Measurements from ENCODE around the gene LGALS3BP. TPM values are rescaled to one million over a fixed set of nuclear protein-coding genes. Genes with fewer than 3 reads are reported as not detected.

LGALS3BP gene
- polyA plus RNA-seq, 1 donor (not counting 4 experiments of a cell fraction or from before 2014, with no cell fraction given): 53.0 TPM

GRCh38 chr17:78967782-78968362 is 11.9 kb downstream of the LGALS3BP start:
- TF ChIP-seq EZH2 (IDR thresholded peaks at IDR 0.05; ENCODE audit: low read length): no peak
- TF ChIP-seq CTCF (optimal IDR thresholded peaks at IDR 0.05 in 1 of 3, IDR thresholded peaks at IDR 0.05 in 1 of 3, conservative IDR thresholded peaks at IDR 0.05 in 1 of 3; ENCODE audit: extremely low read depth in 1 of 3, insufficient read depth in 2 of 3, low read length in 3 of 3): no peak
- Histone ChIP-seq H3K4me1 (ENCODE audit: control insufficient read depth, extremely low read depth, insufficient read depth, low read length) (peaks cover 5% of the 10 kb centered on the region), H3K4me2 (ENCODE audit: control insufficient read depth, extremely low read depth, insufficient read depth, low read depth, low read length) (no peak overlapping the region), H3K27ac (ENCODE audit: control insufficient read depth, insufficient read depth, low read length) (no peak overlapping the region), H4K20me1 (ENCODE audit: control insufficient read depth, extremely low read depth, insufficient read depth, low read length) (peaks cover 2% of the 10 kb centered on the region), H3K9me1 (ENCODE audit: control insufficient read depth, extremely low read depth, insufficient read depth, low read length) (no peaks in the 10 kb centered on the region), H2AFZ (ENCODE audit: control insufficient read depth, low read length) (no peak overlapping the region), H3K79me2 (ENCODE audit: control insufficient read depth, insufficient read depth, low read length) (no peaks in the 10 kb centered on the region), H3K27me3 (ENCODE audit: control insufficient read depth, extremely low read depth, insufficient read depth, low read length) (no peaks in the 10 kb centered on the region), H3K4me3 (ENCODE audit: control insufficient read depth in 2 of 3, extremely low read depth in 1 of 3, insufficient read depth in 2 of 3, low read depth in 1 of 3, low read length in 3 of 3) (no peak overlapping the region), H3K9me3 (ENCODE audit: control insufficient read depth, low read depth, low read length) (no peaks in the 10 kb centered on the region), H3K9ac (ENCODE audit: control insufficient read depth, extremely low read depth, insufficient read depth, low read length) (no peak overlapping the region), H3K36me3 (ENCODE audit: control insufficient read depth in 2 of 2, extremely low read depth in 1 of 2, insufficient read depth in 2 of 2, low read length in 2 of 2) (peaks cover 0 to 7% of the 10 kb centered on the region in 2 experiments)
- FAIRE-seq (no peak), DNase-seq (ENCODE audit: low read depth, low spot score) (no peak)
- dilution Hi-C loops (cut with MboI; ENCODE audit: extremely low pct_ligation_motif_present, low sequenced_read_pairs): no loop called here

GRCh38 chr17:78966910-78967600 is 12.7 kb downstream of the LGALS3BP start:
- no peak overlapping the region for H3K27ac ChIP-seq (ENCODE audit: control insufficient read depth, insufficient read depth, low read length)
- FAIRE-seq (no peak), DNase-seq (ENCODE audit: low read depth, low spot score) (no peak)
- peaks cover 8% of the 10 kb centered on the region for H3K4me1 ChIP-seq (ENCODE audit: control insufficient read depth, extremely low read depth, insufficient read depth, low read length)
- H2AFZ ChIP-seq (ENCODE audit: control insufficient read depth, low read length): no peak overlapping the region
- no peak overlapping the region for H3K4me3 ChIP-seq (ENCODE audit: control insufficient read depth in 2 of 3, extremely low read depth in 1 of 3, insufficient read depth in 2 of 3, low read depth in 1 of 3, low read length in 3 of 3)
- dilution Hi-C loops (cut with MboI; ENCODE audit: extremely low pct_ligation_motif_present, low sequenced_read_pairs): no loop called here
- no peaks in the 10 kb centered on the region for H3K9me3 ChIP-seq (ENCODE audit: control insufficient read depth, low read depth, low read length)
- peaks cover 2% of the 10 kb centered on the region for H4K20me1 ChIP-seq (ENCODE audit: control insufficient read depth, extremely low read depth, insufficient read depth, low read length)
- H3K27me3 ChIP-seq (ENCODE audit: control insufficient read depth, extremely low read depth, insufficient read depth, low read length): no peaks in the 10 kb centered on the region
- H3K9ac ChIP-seq (ENCODE audit: control insufficient read depth, extremely low read depth, insufficient read depth, low read length): no peak overlapping the region
- no peak overlapping the region for H3K4me2 ChIP-seq (ENCODE audit: control insufficient read depth, extremely low read depth, insufficient read depth, low read depth, low read length)
- H3K79me2 ChIP-seq (ENCODE audit: control insufficient read depth, insufficient read depth, low read length): no peaks in the 10 kb centered on the region
- H3K9me1 ChIP-seq (ENCODE audit: control insufficient read depth, extremely low read depth, insufficient read depth, low read length): no peaks in the 10 kb centered on the region
- TF ChIP-seq EZH2 (IDR thresholded peaks at IDR 0.05; ENCODE audit: low read length) (no peak), CTCF (optimal IDR thresholded peaks at IDR 0.05 in 1 of 3, IDR thresholded peaks at IDR 0.05 in 1 of 3, conservative IDR thresholded peaks at IDR 0.05 in 1 of 3; ENCODE audit: extremely low read depth in 1 of 3, insufficient read depth in 2 of 3, low read length in 3 of 3) (no peak)
- peaks cover 0 to 6% of the 10 kb centered on the region in 2 experiments for H3K36me3 ChIP-seq (ENCODE audit: control insufficient read depth in 2 of 2, extremely low read depth in 1 of 2, insufficient read depth in 2 of 2, low read length in 2 of 2)
